GM12864 (cell line): Measurements from ENCODE around the gene CDCA8.

Experiments used
- DNase-seq: peaks from one replicate; pipeline ENCODE4 v3.0.0-alpha.2; 2011; ENCODE audit warnings: low read depth
- H3K4me3 ChIP-seq: 2 replicates; pipeline ENCODE4 v1.5.1; 2011; ENCODE audit warnings: mild to moderate bottlenecking, low read depth, low read length, control low read depth
- CTCF ChIP-seq: IDR thresholded peaks from 2 replicates; pipeline ENCODE4 v1.5.1; 2011; ENCODE audit warnings: low read depth, mild to moderate bottlenecking, moderate library complexity, low read length, control low read depth, inconsistent platforms; ENCODE audit errors: missing control alignments

CDCA8 gene

GRCh38 chr1:37655274-37655673, 37.0 kb upstream of the CDCA8 start:
- no peak for DNase-seq
- no peak overlapping the region for H3K4me3 ChIP-seq
- no peak for TF ChIP-seq CTCF

- no peak overlapping the region for H3K4me3 ChIP-seq
- no peak for DNase-seq
- no peak for TF ChIP-seq CTCF
These were observed 36.3 kb upstream of the CDCA8 start for GRCh38 chr1:37656026-37656425.

- DNase-seq, result no peak
- H3K4me3 ChIP-seq, result no peak overlapping the region
- TF ChIP-seq CTCF, result no peak
These were observed 35.4 kb upstream of the CDCA8 start for GRCh38 chr1:37656881-37657280.

GRCh38 chr1:37657620-37658412, 34.5 kb upstream of the CDCA8 start:
- H3K4me3 ChIP-seq, result no peak overlapping the region
- no peak for DNase-seq
- TF ChIP-seq CTCF, result no peak

GRCh38 chr1:37658486-37658885, 33.8 kb upstream of the CDCA8 start:
- H3K4me3 ChIP-seq, result no peak overlapping the region
- DNase-seq, result no peak
- TF ChIP-seq CTCF, result no peak

GRCh38 chr1:37660664-37661063, 31.7 kb upstream of the CDCA8 start:
- DNase-seq, result no peak
- H3K4me3 ChIP-seq, result no peak overlapping the region
- TF ChIP-seq CTCF, result no peak

- DNase-seq, result no peak
- H3K4me3 ChIP-seq, result no peak overlapping the region
- no peak for TF ChIP-seq CTCF
These were observed 30.9 kb upstream of the CDCA8 start for GRCh38 chr1:37661401-37661800.
